Activated CD4-positive, alpha-beta T cell treated with anti-CD3 and anti-CD28 coated beads, Interleukin-2, Interleukin-4, amounts not matched to agents 100 ng/mL and 50 ng/mL, durations not matched to agents 16 hours and 8 hours (primary cell): ENCODE measurements around the gene BRSK2.

Source experiments
- DNase-seq: peaks from one replicate; pipeline ENCODE4 v3.0.0-alpha.2; 2020; ENCODE audit warnings: low spot score

BRSK2 gene

DNA sequence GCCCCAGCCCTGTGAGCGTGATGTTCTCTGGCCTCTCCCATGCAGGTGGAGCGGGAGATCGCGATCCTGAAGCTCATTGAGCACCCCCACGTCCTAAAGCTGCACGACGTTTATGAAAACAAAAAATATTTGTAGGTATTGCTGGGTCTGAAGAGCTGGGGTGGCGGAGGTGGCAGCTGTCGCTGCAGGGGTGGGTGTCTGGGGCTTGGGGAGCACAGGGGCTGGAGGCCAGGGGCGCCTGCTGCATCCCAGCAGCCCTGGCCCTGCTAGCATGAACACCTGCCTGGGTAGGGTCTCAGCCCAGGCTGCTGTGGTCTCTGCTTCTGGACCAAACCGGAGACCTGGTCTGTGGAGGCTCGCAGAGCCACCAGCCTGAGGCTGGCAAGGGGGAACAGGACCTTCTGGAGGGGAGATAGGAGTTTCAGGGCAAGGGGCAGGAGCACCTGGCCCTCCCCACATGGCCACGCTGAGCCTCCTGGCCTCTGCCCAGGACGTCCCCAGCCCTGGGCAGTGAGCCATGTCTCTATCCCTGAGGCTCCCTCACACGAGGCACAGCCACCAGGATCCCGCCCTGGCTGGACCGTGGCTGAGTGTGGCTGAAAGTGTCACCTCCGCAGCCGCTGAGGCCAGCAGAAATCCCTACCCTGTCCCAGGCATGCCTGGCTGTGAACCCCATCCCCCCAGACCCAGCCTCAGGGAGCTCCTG lies 48.7 kb downstream of the BRSK2 start:
- no peak for DNase-seq

DNA sequence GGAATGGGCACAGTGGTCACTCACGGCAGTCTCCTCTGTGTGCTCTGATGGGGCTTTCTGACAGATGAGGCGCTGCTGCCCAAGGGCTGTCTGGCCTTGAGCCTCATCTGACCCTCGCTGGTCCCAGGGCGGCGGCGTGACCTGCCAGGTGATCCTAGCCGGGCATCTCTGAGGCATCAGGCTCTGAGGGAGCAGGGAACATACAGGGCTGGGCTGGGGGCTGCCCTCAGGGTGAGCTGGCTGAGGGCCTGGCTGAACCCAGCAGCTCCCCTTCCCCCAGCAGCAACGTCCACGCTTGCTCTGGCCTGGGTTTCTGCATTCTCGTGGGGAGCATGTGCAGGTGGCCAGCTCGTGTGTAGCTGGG lies 49.2 kb downstream of the BRSK2 start:
- DNase-seq: no peak

DNA sequence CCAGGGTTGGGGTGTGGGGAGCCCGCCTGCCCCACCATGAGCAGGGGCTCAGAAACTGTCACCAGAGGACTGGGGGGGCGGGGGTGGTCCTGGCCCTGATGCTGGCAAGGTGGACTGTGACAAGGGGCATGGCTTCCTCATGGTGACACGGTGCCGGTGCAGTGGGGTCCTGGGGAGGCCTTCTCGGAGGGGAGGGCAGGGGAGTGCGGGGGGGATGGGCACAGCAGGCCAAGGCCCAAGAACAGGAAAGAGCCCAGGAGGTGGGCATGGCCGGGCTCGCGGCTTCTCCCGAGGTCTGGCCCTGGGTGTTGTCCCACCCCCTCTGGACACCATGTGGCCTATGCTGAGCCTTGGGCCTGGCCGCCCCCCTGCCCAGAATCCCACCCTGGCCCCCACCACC lies 49.6 kb downstream of the BRSK2 start:
- no peak for DNase-seq

DNA sequence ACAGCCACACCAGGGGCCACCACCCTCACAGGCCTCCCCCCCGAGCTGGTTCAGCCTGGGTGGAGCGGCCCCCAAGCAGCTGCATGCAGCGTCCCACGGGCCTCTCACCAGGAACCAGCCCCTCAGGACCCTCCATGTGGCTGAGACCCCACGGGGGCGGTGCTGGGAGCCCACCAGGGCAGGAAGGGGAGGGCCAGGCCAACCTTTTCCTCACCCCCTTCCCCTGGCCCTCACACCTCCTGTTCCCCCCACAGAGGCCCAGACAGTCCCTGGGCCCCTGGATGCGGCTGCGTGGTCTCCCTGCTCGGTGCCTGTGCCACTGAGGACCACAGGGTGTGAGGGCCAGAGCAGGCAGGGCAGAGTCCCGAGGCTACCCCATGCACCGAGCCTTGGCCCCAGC lies 50.3 kb downstream of the BRSK2 start:
- DNase-seq: no peak

DNA sequence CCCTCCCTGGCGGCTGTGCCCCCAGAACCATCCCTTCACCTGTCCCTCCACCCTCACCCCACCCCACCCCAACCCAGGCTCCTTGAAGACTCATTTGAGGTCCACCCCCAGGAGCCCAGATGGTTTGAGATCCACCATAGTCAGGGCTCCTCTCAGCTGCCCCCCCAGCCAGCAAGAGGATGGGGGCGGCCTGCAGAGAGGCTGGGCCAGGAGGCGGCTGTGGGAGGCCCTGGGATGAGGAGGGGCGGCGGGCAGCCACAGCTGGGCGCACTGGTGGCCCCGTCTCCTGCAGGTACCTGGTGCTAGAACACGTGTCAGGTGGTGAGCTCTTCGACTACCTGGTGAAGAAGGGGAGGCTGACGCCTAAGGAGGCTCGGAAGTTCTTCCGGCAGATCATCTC lies 50.8 kb downstream of the BRSK2 start:
- DNase-seq: no peak

DNA sequence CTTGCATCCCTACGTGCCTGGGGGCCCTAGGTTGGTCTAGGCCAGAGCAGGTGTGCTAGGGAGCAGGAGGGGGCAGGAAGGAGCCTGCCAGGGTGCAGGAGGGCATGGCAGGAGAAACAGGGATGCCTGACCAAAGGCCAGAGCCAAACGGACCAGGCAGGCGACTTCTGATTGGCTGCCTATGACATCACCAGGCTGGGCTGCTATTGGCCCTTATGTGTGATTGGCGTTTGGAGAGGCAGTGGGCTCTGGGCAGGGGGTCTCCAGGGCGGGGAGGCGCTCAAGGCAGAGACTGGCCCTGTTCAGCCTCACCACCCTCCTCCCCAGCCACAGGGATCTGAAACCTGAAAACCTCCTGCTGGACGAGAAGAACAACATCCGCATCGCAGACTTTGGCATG lies 52.4 kb downstream of the BRSK2 start:
- no peak for DNase-seq

DNA sequence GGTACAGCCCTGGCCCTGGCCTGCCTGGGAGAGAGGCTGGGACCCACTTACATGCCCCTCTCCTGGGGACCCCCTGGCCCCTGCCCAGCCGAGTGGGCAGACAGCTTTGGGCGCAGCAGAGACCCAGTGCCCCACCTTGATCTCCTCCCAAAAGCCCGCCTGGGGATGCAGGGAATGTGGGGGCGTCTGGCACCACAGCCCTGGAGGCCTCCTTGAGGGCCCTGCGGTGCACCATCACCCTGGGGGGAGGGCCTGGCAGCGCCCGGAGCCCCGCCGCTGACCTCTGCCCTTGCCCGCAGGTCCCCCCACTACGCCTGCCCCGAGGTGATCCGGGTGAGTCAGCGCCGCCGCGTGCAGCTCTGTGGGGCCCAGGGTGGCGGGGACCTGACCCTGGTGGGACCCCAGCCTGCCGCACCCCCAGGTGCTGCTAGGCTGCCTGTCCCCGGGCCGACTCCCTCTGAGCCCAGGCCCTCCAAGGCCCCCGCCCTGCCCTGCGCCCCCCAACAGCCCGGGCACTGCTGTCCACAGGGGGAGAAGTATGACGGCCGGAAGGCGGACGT lies 53.2 kb downstream of the BRSK2 start:
- no peak for DNase-seq

DNA sequence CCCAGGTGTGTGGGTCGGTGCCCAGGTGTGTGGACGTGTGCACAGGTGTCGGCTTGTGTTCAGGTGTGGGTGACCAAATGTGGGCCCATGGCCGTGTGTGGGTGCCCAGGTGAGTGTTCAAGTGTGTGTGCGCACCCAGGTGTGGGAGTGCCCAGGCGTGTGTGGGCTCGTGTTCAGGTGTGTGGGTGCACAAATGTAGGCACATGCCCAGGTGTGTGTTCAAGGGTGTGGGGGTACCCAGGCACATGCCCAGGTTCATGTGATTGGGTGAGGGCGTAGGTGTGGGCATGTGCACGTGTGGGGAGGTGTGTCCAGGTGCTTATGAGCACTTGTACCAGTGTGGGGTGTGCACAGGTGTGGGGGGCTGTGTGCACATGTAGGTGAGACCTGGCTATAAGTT lies 54.0 kb downstream of the BRSK2 start:
- no peak for DNase-seq

DNA sequence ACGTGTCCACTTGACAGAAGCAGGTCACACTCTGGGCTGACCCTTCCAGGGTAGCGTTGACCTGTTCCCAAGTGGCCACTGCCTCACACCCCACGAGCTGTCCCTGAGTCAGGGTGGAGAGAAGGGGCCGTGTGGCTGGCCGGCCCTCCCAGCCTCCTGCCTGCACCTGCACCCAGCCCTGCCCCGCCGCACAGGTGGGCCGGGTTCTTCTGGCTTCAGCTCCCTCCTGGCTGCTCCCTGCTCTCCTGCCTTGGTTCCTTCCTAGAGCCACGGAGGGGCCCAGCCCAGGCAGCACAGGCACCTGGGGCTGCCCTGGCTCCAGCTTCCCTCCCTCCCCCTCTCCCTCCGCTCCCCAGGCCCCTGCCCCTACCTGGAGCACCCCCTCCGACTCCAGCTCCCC lies 54.6 kb downstream of the BRSK2 start:
- DNase-seq: no peak

DNA sequence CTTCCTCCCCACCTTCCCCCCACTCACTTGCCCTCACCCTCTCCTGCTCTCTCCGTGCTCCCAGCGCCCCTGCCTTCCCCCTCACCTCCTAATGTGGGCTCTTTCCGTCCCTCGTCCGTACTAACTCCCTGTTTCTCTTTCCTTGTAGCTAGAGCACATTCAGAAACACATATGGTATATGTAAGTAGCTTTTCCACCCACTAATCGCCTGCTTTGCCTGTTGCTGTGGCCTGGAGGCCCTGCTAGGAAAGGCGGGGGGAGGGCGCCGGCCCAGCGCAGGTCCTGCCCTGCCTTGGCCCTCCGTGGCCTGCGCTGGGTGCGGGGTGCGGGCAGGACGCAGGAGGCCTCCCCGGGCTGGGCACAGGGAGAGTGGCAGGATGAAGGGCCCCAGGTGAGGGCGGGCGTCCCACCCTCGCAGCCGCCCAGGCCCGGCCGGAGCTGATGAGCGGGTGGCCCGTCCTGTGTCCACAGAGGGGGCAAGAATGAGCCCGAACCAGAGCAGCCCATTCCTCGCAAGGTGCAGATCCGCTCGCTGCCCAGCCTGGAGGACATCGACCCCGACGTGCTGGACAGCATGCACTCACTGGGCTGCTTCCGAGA lies 55.2 kb downstream of the BRSK2 start:
- no peak for DNase-seq

DNA sequence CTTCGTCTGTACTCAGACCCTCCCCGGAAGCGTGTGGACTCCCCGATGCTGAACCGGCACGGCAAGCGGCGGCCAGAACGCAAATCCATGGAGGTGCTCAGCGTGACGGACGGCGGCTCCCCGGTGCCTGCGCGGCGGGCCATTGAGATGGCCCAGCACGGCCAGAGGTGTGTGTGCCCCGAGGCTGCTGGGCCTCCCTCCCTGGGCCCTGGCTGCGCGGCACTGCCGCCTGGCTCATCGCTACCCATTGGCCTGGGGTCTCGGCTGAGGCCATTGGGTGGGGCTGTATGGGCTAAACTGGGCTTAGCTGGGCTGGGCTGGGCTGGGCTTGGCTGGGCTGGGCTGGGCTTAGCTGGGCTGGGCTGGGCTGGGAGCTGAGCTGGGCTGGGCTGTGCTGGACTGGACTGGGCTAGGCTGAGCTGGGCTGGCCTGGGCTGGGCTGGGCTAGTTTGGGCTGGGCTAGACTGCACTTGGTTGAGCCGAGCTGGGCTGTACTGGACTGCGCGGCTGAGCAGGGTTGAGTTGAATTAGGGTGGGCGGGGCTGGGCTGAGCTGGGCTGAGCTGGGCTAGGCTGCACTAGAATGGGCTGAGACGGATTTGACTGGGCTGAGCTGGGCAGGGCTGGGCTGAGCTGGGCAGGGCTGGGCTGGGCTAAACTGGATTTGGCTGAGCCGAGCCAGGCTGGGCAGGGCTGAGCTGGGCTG lies 56.2 kb downstream of the BRSK2 start:
- DNase-seq: no peak

DNA sequence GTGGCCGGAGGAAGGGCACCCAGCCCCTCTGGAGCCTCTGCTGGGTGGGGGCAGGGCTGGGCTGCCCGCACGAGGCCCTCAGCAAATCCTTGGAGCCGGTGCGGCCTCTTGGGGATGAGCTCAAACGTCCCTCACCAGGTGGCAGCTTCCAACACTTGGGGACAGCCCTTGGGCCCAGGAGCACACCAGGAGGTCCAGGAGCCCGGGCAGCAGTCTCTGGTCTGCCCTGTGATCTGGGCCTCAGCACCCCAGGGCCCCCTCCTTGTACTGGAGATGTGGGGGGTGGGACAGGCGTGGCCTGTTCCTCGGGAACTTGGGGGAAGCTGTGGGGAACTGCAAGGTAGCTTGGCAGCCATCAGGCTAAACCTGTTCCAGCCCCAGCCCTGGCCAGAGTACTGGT lies 56.9 kb downstream of the BRSK2 start:
- DNase-seq: no peak

DNA sequence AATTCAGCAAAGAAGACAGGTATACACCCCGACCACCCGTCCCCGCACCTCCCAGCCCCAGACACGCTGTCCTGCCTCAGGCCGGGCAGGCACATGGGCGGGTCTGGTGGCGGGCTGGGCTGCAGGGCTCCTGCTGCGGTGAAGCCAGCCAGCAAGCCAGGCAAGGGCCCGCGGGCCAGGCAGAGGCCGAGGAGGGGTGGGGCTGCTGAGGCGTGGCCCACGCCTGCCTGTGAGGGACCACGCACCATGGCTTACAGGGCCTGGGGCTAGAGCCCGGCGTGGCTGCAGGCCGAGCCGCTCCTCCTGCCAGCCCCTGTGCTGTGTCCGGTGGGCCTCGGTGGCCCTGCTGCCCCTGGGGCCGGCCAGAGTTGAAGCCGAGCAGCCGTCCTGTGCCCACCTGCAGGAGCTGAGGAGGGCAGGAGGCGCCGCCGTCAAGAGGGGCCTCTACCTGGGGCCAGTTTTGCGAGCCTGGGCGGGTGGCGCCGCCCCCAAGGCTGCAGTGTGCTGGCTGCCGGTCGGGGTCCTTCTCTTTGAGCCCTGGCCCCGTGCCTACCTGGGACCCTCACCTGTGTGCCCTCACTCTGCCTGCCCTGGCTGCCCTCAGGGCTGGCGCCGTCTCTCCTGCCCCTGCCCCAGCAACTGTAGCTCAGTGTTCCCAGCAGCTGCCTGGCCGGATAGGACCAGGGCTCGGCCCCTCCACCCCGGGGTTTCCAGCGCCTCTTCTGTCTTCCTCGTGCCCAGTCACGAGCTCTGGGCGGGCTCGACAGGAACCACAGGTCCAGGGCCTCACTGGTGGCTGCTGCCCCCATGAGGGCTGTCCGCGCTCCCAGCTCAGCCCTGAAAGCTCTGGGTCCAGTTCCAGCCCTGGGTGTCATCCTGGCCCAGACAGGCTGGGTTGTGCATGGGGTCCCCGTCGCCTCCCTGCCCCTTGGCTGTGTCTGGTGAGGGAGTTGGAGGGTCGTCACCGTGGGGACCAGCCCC lies 58.4 kb downstream of the BRSK2 start:
- no peak for DNase-seq

DNA sequence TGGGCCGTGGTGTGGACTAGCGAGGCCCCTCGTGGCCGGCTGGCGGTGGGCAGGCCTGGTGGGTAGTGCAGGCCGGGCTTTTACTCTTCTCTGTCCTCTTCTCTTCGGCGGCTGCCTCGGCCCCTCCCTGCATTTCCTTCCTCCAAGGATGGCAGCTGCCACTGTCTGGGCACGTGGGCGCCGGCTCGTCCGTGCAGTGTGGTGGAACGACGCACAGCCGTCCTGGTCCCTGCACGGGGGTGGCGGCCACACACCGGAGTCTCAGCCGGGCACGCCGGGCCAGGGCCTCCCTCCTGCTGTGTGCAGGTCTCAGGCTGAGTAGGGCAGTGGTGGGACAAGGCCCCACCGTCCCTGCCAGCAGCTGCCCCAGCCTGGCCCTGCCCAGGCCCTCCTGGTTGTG lies 59.1 kb downstream of the BRSK2 start:
- DNase-seq: no peak

DNA sequence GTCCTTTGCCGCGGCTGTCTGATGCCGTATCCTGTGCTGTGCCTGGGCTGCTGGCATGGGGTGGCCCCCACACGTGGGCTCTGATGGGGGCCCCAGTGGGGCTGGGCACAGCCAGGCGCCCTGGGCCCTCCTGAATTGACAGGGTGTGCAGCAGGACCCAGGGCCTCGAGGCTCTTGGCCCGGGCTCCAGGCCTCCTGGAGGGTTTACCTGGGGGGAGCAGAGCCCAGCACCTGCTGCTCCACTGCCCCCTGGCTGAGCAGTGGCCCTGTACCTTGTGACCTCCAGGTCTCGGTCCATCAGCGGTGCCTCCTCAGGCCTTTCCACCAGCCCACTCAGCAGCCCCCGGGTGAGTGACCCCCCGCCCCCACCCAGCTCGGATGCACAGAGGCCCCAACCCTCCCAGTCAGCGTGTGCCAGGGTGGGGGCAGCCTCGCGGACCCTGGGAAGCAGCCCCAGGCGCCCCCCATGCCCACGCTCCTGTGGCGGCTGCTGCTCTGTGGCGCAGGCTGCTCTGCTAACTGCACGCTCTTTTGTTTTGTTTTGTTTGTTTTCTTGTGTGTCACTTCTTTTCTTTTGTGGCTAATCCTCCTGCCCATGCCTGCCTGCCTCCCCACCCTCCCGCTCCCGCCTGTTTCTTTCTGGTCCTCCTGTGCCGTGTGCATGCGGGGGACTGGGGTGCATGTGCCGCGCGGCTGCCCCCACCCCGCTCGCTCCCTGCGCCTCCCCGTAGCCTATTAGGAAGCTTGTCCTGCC lies 59.9 kb downstream of the BRSK2 start:
- no peak for DNase-seq

DNA sequence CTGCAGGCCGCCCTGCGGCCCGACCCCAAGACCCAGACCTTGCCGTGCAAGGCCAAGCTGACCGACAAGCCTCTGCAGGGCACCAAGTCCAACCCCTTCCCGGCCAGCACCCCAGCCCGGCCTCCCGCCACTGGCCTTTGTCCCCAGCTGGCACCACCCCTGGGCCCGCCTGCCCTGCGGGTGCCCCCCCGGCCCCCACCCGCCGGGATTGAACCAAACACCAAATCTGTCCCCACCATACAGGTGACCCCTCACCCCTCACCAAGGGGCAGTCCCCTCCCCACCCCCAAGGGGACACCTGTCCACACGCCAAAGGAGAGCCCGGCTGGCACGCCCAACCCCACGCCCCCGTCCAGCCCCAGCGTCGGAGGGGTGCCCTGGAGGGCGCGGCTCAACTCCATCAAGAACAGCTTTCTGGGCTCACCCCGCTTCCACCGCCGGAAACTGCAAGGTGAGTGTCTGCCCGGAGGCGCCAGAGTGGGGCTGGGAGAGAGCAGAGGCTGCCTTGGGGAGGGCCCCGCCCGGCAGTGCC lies 60.7 kb downstream of the BRSK2 start:
- DNase-seq: no peak

DNA sequence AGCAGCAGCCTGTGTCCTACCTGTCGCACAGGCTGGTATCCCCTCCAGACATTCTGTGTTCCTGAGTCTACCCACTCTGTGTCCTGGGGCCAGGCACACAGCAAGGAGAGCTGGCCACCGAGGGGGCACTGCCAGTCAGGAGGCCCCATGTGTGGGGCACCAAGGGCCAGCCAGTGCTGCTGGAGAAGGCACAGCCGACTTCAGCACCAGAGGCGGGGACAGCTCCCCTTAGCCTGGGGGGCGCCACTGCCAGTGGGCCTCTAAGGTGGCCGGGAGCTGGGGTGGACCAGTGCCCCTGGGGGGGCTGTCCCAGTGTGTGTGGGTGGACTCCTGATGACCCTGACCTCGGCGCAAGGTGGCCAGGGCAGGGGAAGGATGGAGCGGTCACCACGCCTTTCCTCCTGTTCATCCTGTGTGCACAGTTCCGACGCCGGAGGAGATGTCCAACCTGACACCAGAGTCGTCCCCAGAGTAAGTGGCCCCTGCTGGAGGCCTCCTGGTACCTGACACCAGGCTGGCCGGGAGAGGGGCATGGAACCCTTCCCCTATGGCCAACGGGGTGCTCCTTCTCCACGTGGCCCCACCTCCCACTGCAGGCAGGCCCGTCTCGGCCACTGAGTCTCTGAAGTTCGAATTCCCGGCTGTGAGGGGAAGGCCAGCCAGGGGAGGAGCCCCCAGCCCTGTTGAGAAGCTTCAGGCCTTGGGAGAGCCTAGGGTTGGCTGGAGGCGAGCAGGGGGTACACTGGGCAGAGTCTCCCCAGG lies 61.4 kb downstream of the BRSK2 start:
- no peak for DNase-seq

DNA sequence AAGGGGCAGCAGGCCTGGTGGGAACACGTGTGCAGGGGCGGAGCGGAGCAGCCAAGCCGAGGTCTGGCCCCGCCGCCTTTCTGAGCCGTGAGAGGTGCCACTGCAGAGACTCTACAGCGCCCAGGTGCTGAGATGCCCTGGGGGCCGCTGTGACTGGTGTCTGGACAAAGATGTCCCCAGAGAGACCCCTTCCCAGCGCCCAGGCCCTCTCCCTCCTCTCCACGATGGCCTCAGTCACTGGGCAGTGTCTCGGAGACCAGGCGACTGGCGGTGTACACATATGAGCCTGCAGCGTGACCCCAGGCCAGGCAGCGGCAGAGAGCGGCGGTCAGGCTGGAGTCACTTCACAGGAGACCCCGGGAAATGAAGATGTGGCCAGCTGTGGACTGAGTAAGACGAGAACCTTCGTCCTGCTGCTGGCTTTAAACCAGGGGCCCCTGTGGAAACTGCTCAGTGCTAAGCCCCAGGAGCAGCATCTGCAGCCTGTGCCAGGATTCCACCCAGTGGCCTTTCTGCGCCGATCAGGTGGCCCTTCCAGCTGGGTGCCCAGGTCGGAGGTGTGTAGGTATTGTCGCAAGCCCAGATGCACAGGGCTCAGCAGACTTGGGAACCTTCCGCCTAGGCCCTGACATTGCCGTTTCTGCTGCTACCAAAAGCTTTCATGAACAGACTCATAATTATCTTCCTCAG lies 62.2 kb downstream of the BRSK2 start:
- DNase-seq: no peak

DNA sequence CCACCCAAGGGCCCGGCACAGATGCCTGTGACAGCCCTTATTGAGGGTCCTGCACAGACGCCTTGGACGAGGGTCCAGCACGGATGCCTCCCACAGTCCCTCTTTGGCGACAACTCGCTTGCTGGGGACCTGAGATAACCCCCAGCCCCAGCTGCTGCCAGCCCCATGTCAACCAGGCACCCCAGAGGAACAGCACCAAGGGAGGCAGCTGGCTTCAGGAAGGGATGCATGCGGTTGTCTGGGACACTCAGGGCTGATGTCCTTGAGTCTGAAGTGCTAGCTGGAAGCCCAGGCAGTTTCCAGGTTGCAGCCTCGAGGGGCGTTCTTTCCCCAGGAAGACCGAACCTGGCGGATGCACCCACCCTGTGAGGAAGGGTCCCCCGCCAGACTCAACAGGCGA lies 63.0 kb downstream of the BRSK2 start:
- no peak for DNase-seq

DNA sequence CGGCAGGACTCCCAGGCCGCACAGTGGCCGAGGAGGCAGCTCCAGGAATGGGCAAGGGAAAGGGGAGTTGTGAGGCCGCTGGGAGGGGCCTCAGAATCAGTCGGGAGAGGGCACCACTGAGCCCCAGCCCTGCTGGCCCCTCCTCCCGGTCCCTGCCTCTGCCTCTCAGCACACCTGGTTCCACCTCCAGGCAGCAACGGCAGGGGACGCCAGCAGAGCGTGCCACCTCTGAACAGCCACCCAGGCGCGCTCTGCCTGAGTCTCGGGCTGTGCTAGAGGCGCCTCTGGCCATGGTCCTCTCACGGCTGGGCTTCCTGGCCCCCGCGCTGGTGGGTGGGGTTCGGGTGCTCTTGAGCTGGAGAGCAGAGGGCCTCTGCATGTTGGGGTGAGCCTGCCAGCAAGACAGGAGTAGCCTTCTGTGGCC lies 63.9 kb downstream of the BRSK2 start:
- DNase-seq: peak; percentile 31
